ENCODE data around the gene LEKR1.

Gene LEKR1

GRCh38 chr3:157086775-157087174, 260.6 kb downstream of the LEKR1 start:
- TF ChIP-seq, protein P1, sequence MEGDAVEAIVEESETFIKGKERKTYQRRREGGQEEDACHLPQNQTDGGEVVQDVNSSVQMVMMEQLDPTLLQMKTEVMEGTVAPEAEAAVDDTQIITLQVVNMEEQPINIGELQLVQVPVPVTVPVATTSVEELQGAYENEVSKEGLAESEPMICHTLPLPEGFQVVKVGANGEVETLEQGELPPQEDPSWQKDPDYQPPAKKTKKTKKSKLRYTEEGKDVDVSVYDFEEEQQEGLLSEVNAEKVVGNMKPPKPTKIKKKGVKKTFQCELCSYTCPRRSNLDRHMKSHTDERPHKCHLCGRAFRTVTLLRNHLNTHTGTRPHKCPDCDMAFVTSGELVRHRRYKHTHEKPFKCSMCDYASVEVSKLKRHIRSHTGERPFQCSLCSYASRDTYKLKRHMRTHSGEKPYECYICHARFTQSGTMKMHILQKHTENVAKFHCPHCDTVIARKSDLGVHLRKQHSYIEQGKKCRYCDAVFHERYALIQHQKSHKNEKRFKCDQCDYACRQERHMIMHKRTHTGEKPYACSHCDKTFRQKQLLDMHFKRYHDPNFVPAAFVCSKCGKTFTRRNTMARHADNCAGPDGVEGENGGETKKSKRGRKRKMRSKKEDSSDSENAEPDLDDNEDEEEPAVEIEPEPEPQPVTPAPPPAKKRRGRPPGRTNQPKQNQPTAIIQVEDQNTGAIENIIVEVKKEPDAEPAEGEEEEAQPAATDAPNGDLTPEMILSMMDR (IDR thresholded peaks at IDR 0.05; ENCODE audit: extremely low read depth, insufficient read depth, missing control alignments) = no peak
- no peak for DNase-seq (ENCODE audit: low spot score)
- in situ Hi-C loops (cut with MboI; ENCODE audit: low pct_unique_long_range_greater_than_20kb, low sequenced_read_pairs, unreplicated experiment) = loop anchor here (10.0 to 25.0 kb wide), 2 partner anchors 48 to 549 kb away; no protein-coding TSS in a partner anchor

DNA sequence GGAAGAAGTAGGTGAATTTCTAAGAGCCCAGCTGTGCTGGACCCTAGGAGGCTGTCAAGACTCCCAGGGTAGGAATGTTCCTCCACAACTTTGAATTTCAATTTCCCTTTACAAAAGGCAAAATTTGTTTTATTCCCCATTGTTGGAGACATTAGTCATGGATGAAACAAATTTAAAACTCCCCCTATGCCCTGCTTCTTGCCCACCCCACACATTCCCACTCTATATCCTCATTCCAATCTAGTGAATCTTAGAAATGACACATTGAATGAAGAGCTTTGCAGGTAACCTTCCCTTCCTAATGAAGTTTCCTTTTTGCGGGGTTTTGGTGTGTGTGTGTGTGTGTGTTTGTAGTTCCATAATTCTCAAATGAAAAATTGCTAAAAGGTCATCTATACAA, 261.2 kb downstream of the LEKR1 start:
- no peak for DNase-seq (ENCODE audit: low spot score)
- in situ Hi-C loops (cut with MboI; ENCODE audit: low pct_unique_long_range_greater_than_20kb, low sequenced_read_pairs, unreplicated experiment) = loop anchor here (10.0 to 25.0 kb wide), 2 partner anchors 47 to 550 kb away; no protein-coding TSS in a partner anchor
- TF ChIP-seq, protein P1 (IDR thresholded peaks at IDR 0.05; ENCODE audit: extremely low read depth, insufficient read depth, missing control alignments) = no peak

GRCh38 chr3:157087780-157088600, 261.8 kb downstream of the LEKR1 start:
- DNase-seq (ENCODE audit: low spot score) = no peak
- TF ChIP-seq, protein P1 (IDR thresholded peaks at IDR 0.05; ENCODE audit: extremely low read depth, insufficient read depth, missing control alignments) = no peak
- in situ Hi-C loops (cut with MboI; ENCODE audit: low pct_unique_long_range_greater_than_20kb, low sequenced_read_pairs, unreplicated experiment) = loop anchor here (10.0 to 25.0 kb wide), 2 partner anchors 47 to 551 kb away; no protein-coding TSS in a partner anchor

DNA sequence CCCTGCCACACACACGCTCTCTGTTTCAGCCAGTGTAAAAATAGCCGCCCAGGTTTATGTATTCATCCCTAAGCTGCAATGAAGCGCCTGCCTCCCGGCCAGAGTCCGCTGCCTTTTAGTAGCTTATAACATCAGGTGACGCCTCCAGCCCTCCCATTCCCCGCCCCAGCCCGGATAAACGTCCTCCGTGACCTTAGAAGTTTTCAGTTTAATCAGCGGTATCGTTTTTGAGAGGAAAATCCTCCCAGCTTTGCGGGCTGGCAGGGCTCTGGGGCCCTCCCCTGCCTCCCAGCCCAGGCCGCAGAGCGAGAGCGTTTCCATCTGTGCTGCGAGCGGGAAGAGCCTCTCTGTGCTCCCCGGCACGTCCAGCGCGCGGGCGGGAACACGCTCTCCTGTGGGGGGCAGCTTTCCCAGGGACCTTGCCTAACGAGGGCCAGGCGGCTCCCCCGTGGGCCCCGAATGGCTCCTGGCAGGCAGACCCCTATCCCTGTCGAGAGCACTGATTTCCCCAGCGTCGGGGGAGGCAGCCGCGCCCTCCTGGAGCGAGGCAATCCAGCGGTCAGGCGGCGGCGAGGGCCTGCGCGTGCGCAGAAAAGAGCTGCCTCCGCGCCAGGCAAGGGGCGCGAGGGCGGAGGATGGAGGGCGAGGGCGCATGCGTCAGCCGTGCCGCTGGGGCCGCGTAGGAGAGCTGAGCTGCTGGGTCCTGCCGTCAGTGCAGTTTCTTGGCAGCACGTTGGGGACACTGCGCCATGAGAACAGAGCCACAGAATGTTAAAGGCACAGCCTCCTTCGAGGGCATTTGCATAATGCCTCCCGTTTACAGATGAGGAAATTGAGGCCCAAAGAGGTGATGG, 262.7 kb downstream of the LEKR1 start:
- in situ Hi-C loops (cut with MboI; ENCODE audit: low pct_unique_long_range_greater_than_20kb, low sequenced_read_pairs, unreplicated experiment) = loop anchor here (10.0 to 25.0 kb wide), 2 partner anchors 46 to 552 kb away; no protein-coding TSS in a partner anchor
- peak; percentile 93 for DNase-seq (ENCODE audit: low spot score)
- TF ChIP-seq, protein P1 (IDR thresholded peaks at IDR 0.05; ENCODE audit: extremely low read depth, insufficient read depth, missing control alignments) = no peak

DNA sequence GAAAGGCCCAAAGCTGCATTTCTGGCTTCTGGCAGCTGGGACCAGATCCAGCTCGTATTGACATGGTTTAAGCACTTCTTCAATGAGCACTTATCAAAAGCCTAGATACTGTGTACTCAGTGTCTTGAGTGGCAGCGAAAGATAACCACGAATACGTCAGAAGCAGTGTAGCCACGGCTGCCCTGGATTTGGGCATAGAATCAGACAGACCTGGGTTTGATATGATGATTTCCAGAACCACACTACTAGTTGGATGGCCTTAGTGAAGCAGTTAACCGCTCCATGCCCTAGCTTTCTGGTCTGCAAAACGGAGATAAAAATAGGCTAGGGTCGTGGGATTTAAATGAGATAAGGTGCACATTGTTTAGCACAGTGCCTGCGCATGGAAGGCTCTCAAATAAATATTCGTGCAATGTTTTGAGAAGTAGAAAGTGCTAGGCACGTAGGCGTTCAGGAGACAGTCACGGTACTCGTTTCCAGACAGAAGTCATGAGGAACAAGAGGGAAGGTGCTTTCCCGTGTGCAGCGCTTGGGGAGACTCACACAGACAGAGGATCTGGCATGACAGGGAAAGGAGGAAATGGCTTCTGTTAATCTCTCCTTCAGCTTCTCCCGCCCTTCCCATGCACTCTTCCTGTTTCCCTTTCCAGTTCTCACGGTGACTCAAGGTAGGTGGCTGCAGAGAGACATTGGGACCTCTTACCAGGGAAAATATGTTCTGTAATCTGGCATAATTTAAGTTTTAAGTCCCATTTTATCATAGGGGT, 263.5 kb downstream of the LEKR1 start:
- in situ Hi-C loops (cut with MboI; ENCODE audit: low pct_unique_long_range_greater_than_20kb, low sequenced_read_pairs, unreplicated experiment) = loop anchor here (10.0 to 25.0 kb wide), 2 partner anchors 45 to 552 kb away; no protein-coding TSS in a partner anchor
- peak; percentile 21 for DNase-seq (ENCODE audit: low spot score)
- TF ChIP-seq, protein P1 (IDR thresholded peaks at IDR 0.05; ENCODE audit: extremely low read depth, insufficient read depth, missing control alignments) = no peak

Data from GM13977 (cell line).